Stimulated activated CD4-positive, alpha-beta T cell treated with anti-CD3 and anti-CD28 coated beads, Interleukin-15, amount 100 ng/mL, for 48 hours (primary cell): Measurements from ENCODE around the gene STN1.
"Not testable (repeated sequence)": the region's sequence is repeated elsewhere in the genome, so short reads cannot be mapped to it uniquely, and the experiment has no call there.

Source experiments
- DNase-seq, 2 donors: peaks; one replicate each; pipeline ENCODE4 v3.0.0-alpha.2; 2020; ENCODE audit warnings: low read depth in 2 of 2

STN1 gene

DNA sequence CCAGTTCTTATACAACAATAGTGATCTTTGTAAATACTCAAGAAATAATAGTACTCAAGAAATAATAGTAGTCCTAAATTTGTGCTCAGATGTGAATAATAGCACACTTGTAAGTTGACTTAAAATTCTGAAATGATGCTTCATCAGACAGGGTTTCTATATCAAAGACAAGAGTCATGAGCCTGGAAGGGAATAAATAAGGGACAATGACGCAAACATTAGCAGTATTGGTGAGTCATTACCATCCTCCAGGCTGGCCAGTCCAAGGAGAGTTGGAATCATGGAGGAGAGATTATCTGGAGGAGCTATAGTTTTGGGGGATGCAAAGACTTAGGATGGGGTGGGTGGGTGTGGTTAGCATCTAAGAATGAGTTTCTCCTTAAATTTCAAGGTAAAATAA, 56.5 kb downstream of the STN1 start:
- no peak for DNase-seq

DNA sequence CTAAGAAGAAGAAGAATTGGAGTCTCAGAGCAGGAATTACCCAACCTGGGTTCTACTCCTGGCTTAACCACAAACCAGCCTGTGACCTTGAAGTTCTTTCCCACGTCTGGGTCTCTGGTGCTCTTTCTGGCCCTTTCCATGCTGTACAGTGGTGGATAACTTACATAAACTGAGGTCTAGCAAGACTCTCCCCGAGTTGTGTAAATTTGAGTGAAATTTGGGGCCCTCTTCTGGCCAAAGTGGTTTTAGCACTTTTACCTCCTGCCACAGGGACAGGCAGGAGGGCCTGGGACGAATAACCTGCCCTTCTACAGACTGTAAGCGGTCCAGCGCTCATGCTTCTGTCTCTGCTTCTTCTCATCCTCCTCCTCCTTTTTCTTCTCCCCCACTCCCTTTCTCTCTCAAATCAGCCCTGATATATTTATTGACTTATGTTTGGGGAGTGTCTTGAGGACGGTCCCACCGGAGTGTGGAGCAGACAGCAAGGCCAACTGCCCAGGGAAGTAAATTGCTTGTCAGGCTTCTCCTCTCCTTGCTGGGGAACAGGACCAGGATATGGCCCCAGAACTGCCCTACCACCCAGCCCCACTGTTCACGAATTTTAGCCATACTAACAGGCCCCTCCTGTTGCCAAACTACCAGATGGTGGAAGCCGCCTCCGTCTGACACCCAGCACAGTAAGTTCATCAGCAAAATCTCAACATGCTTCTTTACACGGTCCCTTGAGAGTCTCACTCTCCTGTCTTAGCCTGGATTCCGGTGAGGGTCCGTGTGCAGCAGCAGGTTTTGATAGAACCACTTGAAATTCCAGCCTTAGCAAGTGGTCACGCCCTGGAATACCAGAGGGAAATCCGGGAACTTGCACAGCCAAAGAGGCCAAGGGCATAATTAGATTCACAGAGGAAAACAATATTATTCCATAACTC, 58.6 kb downstream of the STN1 start:
- DNase-seq = peak in 1 of 2 donors; percentile 43

DNA sequence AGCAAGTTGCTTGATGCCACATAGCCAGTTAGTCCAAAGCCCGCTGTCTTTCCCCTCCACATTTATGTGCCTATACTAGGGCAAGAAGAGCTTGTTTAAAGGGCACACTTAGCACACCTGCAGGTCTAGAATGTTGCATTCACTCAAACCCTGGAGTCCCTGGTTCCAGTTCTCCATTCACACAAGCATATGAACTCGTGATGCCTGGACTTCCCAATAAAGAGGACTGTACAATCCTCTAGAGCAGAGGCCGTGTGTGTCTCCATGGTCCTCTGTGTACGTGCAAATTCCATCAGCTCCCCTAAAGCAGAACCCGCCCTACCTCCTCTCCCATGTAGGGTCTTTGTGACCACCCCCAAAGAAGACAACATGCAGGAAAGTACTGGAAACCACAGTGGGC, 59.6 kb downstream of the STN1 start:
- no peak for DNase-seq

DNA sequence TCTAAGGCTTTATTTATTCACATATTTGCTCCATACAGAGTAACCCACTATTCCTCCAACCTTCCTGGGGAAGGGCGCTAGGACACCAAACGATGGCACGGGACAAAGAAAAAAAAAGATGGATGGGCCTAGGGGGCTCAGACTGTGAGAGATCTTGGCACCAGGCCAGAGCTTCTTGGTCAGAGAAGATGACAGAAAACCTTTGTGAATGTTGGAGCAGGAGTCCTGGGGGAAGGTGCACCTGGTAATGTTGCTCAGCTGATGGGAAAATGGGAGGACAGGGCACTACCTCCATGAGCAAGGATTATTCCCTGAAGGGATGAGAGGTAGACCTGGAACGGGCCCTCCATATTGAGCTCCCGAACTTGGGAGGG, 61.2 kb downstream of the STN1 start:
- no peak for DNase-seq

DNA sequence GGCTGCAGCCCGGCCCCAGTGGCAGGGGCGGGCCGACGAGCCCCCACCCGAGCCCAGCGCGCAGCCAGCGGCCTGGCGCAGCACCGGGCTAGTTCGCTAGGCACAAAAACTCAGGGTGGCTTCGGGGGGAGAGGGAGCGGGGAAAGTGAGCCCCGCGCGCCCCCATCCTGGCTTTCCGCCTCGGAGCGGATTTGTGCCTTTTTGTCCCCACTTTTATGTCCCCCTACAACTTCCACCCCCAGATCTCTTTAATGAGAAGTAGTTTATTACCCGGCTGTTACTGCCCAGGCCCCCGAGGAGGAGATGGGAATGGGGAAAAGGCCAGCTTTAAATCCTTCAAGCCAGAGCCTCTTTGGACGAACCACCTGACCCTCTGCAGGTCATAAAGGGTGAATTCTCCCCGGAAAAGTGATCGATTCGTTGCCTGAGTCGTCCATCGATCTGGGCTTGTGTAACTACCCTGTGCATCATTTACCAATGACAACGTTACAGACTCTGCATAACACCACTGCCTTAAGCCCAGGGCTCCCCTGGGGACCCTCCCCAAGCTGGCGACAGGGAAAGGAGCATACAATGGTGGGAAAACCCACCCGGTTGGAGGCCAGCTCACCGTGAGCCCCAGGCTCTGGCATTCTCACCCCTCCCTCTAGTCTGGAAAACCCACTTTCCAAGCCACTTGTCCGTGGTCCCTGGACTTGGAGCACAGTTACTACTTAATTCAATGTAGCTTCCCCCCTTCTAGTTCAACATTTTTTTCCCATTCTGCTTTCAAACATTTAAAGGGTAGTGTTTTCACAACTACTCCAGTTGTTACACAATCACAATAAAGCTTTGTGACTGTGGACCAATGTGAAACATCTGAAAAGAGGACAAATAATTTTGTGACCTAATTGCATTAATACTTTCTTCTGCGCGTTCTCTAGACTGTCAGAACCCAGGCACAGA, 61.9 kb downstream of the STN1 start:
- no peak for DNase-seq

DNA sequence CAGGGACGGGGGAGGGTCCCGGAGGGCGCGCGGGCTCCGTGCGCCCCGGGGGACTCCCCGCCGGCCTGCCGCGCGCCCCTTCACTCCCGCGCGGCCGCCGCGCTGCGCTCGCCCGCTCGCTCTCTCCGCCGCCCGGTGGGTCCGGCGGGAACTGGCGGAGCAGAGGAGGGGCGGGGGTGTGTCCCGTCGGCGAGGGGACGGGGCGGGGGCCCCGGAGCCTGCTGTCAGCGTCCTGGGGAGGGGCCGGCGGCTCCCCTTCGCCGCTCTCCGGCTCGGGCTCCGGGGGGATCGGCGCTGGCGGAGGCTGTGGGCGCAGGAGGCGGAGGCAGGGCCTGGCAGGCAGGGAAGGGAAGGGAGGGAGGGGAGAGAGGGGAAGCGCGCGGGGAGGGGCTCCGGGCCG, 62.6 kb downstream of the STN1 start, which contains the start of gene SH3PXD2A:
TSS of gene SH3PXD2A (minus strand) at position 153 of the 400 bp plus-strand sequence. CDS start 310 bp downstream, outside the sequence.
- DNase-seq = no peak

DNA sequence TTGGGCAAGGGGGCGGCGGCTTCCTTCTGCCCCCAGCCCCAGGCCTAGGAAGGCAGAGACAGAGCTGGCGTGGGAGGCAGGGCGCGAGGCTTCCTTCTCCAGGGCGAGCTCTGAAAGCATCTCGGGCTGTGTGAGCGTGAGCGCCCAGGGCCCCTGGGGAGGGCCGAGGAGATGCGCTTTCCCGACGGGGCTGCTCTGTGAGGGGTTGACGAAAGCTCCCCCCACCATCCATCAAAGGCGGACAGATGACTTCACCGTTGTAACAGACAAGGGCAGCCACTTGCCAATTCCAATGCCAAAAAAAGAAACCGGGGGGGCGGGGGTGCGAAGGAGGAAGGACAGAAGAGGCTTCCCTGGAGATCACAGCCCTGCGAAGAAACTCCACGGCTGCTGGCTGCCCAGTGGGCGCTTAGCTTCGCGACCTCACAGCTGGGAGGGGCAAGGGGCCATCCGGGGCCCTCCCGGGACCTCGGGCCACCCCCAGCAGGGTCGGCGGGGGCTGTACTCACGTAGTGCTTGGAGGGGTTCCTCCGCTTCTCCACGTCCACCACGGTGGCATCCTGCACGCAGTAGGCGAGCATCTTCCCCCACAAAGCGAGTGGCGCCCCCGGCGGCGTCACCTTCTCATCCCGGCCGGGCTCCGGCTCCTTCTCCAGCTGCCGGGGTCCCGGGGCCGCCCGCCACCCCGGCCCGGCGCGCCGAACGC, 63.1 kb downstream of the STN1 start:
- DNase-seq = no peak

DNA sequence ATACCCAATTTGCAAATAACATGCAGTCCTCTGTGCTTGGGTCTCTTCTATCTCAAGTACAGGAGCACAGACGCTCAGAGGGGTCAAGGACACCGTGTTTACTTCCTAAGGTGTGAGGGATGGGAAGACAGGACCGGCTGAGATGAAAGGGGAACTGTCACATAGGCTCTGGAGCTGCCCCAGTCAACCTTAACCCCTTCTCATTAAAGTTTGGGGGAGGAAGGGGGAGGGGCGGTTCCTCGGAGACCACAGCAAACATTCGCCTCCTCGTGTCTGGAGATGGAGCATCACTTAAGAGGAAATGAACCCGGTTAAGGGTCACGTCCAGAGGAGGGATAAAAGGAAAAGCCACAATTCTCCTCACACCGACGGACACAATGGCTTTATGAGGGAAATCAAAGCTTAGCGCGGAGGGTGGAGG, 63.7 kb downstream of the STN1 start:
- DNase-seq = no peak

DNA sequence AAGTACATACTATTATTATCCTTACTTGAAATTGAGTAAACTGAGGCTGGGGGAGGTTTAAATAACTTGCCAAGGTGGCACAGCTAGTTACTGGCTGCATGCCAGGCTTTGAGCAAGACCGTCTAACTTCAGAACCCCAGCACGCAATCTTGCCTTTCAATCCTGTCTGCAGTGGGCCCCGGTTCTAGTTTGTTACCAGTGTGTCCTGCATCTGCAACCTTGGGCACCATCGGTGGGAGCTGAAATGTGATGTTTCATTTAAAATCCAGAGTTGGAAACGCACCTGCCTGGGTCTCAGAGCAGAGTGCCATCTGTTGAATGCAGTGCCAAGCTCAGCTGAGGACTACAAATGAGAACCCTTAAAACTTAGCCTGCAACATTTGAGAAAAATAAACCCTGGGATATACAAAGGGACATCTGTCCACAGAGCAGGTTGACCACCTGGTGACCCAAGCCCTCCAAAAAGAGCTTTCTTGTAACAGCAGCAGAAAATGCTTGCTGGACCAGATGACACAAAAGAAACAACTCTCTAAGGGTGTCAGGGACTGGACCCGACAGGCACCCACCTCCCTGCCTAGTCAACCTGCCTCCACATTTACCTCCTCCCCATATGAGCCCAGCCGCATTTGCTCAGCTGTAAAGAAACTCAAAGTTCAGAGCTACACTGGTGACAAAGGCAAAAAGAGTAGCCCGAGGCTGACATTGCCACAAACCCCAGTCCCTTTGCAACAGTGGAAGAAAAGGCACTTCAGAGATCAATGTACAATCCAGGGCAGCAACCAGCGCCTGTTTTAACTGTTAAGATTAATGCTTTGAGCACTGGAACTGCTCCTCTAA, 64.3 kb downstream of the STN1 start:
- DNase-seq = no peak

DNA sequence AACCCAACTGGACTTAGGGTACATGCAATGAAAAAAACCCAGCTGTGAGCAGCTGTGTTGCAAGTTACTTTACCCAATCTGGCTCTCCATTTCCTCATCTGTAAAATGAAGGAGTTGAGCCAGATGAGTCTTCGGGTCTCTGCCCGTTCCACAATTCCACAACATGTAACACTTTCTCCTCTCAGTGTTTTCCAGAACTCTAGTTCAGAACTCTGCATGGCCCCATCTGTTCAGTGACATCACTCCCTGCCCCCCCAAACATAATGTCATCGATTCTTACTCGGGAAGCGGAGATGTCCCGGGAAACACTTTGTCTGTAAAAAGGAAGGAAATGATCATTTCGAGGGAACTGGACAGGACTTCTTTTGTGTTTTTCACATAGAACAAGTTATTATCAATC, 65.1 kb downstream of the STN1 start:
- DNase-seq = no peak

DNA sequence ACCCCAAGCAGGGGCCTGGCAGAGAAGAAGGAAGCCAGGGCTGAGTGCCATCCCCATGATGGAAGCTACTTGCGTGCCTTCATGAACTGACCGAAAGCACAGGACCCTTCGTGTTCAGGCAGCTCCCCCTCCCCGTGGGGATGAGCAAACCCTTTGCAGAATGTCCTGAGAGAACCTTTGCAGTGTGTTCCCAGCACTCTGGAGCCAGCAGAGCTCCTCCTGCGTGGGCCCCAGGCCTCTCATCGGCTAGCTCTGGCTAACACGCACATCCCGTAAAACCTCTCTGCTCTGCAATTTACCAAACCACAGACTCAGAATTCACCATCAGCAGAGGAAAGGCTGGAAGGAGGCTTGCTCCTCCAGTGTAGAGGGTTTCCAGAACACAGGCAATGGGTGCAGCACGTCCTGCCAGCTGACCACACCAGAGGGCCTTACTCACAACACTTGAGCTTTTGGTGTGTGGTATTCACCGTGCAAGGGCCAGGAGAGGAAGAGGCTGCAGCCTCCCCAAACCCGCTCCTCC, 65.7 kb downstream of the STN1 start:
- DNase-seq = no peak

DNA sequence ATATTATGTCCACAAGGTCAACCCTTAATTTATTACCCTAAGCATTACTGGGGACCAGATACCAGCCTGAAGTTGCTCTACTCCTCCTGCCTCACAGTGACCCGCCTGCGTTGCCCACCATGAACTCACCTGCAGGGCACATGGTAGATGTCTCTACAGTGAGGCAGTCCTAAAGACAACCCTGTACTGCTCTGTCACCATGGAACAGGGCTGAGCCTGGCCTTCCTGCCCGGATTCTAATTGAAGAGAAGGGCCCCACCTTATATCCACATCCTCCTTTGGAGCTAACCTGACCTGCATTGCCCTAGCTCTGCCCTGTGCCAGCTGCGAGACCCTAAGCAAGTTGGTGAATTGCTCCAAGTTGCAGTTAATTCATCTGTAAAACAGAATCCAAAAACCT, 66.7 kb downstream of the STN1 start:
- no peak for DNase-seq

DNA sequence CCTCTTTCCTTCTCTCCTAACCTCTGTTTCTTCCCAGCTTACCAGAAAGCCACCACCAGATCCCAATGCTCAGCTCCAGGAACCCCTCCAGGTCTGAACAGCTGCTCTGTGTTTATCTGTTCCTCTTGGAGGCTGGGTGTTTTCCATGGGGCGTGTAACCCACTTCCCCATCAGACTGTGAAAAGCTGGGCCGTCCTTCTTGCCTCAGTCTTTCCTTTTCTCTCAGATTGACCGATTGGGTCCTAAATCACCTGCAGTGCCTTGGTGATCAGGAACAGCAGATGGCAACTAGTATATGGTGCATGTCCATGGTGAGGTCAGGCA, 67.5 kb downstream of the STN1 start:
- DNase-seq = no peak

DNA sequence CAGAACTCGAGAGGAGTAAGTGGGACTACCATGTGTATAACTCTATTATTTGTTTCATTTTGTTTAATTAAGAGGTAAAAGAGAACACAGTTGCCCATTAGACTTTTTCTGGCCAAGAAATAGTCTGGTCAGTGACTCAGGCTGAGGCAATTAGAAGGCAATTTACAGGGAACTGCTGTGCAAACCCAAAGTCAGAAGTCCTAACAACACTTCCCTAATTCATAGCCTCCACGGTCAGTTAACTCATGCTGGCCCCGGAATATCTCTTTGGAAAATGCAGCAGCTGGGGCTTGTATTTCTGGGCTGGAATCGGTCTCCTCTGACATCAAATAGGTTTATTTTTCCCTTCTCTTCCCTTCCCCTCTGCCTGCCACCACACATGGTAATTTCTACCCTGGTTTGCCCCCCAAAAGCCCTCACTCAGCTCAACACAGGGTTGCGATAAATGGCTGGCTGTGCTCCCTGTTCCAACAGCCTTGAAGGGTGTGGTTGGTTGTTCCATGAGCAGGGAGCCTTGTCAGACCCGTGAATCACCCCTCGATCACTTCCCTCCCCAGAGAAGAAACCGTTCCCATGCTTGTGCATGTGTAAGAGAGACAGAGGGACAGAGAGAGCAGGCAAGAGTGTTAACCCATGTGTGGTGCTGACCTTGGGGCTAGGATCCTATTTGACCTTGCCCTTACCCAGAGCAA, 68.0 kb downstream of the STN1 start:
- DNase-seq = no peak

DNA sequence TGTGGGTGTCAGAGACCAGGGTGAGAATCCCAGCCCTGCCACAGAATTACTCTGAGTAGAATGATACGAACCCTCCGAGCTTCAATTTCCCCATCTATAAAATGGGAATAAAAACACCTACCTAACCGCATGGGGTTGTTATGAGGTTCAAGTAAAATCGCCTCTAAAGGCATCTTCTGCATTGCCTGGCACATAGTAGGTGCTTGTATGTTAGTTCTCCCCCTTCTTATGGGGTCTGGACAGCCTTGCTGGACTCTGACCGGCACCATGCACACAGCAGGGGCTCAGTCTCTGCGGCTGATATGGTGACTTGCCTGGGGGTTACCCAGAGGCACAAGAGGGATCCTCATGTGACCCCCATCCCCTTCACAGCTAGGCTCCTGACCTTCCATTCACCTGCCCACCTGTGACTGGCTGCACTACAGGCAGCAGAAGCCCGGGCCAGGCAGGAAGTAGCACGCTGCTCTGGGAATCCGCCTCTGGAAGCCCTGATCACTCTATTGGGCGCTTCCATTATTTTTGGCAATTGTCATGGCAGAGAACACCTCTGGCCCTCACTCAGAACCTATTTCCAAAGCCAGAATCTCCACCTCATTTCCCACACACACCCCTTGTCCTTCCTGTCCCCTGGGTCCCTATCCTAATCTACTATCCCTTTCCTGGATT, 68.6 kb downstream of the STN1 start:
- no peak for DNase-seq

DNA sequence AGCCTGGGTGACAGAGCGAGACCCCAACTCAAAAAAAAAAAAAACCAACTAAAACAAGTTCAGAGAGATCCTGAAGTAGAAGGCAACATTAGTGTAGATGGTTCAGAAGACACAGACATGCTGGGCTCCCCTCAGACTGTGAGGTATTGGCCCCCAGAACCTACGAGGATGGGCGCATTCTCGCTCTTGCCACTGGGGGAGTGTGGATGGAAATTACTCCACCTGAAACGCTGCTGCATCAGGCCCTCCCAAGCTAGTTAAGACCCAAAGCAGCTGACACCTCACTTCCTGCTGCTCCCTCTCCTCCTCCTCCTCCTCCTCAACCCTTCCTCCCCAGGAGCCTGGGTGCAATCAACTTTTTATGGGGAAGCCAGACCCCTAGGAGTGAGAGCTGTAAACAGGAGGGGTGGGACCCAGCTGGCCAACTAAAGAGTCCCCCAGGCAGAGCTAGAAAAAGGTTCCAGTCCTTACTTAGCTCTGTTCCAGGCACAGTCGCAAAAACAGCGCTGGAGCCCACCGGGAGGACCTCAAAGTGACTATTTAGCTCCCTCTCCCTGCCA, 70.0 kb downstream of the STN1 start:
- DNase-seq = no peak

DNA sequence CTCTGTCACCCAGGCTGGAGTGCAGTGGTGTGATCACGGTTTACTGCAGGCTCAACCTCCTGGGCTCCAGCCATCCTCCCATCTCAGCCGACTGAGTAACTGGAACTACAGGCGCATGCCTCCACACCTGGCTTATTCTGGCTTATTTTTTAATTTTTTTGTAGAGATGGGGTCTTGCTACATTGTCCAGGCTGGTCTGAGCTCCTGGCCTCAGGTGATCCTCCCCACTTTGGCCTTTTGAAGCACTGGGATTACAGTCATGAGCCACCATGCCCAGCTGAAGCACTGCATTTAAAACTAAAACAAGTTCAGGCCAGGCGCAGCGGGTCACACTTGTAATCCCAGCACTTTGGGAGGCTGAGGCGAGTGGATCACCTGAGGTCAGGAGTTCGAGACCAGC, 70.6 kb downstream of the STN1 start:
- no peak for DNase-seq

DNA sequence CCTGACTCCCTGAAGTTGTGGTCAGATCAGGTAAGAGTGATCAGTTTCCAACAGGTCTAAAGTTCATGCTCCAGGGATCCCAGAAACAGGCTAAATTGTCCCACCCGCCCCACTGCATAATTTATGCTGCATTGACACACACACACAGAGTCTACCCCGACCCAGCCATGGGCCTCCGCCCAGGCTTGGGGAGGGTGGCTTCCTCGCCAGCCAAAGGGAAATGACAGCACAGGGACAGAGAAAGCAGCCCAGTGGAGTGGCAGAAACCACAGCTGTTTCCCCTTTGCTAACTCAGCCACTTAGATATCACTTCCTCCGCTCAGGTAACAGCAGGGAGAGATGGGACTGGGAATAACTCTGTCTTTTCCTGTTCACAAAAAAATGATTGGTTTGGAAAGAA, 72.0 kb downstream of the STN1 start:
- no peak for DNase-seq

DNA sequence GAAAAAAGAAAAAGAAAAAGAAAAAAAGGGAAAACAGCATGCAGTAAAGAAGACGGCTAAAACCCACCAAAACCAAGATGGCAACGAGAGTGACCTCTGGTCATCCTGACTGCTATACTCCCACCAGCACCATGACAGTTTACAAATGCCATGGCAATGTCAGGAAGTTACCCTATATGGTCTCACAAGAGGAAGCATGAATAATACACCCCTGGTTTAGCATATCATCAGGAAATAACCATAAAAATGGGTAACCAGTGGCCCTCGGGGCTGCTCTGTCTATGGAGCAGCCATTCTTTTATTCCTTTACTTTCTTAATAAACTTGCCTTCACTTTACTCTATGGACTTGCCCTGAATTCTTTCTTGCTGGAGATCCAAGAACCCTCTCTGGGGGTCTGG, 72.6 kb downstream of the STN1 start:
- DNase-seq = not testable (repeated sequence)
